ENCODE data around the gene FRAS1.
"Not testable (repeated sequence)": the region's sequence is repeated elsewhere in the genome, so short reads cannot be mapped to it uniquely, and the experiment has no call there.

FRAS1 gene

DNA sequence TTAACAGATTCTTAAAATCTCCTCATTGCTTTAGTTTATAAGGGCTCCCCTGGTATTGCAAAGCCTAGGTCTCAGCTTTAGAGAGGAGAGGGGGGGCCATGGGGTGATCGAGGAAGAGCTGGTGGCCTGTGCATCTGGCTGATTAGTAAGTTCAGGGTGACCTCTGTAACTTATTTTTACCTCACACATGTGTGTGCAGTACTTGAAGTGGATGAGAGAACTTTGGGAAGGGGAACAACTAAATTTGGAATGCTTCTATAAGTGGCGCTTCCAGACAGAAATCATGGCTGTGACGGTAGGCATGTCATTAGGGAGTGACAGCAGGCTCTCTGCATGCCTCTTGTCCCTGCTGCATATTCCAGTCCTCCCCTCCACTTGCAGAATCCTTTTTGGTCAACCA, 41.9 kb downstream of the FRAS1 start:
- TF ChIP-seq, protein P1, sequence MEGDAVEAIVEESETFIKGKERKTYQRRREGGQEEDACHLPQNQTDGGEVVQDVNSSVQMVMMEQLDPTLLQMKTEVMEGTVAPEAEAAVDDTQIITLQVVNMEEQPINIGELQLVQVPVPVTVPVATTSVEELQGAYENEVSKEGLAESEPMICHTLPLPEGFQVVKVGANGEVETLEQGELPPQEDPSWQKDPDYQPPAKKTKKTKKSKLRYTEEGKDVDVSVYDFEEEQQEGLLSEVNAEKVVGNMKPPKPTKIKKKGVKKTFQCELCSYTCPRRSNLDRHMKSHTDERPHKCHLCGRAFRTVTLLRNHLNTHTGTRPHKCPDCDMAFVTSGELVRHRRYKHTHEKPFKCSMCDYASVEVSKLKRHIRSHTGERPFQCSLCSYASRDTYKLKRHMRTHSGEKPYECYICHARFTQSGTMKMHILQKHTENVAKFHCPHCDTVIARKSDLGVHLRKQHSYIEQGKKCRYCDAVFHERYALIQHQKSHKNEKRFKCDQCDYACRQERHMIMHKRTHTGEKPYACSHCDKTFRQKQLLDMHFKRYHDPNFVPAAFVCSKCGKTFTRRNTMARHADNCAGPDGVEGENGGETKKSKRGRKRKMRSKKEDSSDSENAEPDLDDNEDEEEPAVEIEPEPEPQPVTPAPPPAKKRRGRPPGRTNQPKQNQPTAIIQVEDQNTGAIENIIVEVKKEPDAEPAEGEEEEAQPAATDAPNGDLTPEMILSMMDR (IDR thresholded peaks at IDR 0.05; ENCODE audit: low read depth, low read length, missing control alignments) = no peak
- no peak for DNase-seq (ENCODE audit: extremely low read depth, low read depth)
- H3K4me3 ChIP-seq (replicated peaks; ENCODE audit: low read depth, low read length) = no peak overlapping the region

DNA sequence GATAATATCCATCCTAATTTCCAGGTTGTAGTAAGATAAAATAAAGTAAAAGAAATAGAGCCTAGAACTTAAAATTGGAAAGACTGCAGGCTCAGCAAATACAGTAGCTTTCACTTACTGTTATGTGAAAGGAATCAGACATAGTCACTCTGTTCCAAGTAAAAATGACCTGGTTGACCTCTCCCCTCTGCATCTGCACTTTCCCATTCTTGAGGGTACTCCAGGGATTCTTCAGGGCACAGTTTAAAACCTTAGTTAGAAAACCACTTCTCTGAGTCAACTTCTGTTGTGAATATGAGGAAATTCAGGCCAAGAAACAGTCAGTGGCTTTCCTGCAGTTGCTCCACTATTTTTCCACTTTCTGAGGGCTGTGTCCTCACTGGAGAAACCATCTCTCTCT, 42.9 kb downstream of the FRAS1 start:
- TF ChIP-seq, protein P1 (IDR thresholded peaks at IDR 0.05; ENCODE audit: low read depth, low read length, missing control alignments) = no peak
- no peak for DNase-seq (ENCODE audit: extremely low read depth, low read depth)

DNA sequence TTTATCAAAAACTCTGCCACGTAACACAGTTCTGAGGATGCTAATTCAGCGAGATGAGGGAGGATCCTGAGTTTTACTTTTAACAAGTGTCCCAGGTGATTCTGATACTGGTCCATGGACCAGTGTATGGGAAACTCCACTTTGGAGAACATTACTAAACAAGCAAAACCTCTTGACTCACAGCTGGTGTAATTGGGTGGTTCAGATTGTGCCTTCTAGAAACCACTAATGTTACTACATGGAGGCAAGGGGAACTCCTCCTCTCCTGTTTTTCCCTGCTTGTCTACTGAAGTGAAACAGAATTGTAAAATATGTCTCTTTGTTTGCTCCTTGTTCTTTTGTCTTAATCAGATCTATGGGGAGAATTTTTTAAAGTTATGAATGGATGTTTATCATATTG, 62.6 kb downstream of the FRAS1 start:
- no peak for DNase-seq (ENCODE audit: extremely low read depth, low read depth)
- H3K4me3 ChIP-seq (replicated peaks; ENCODE audit: low read depth, low read length) = no peak overlapping the region
- TF ChIP-seq, protein P1 (IDR thresholded peaks at IDR 0.05; ENCODE audit: low read depth, low read length, missing control alignments) = no peak

More for the DNA sequence above, 42.9 kb downstream of the FRAS1 start:
- no peak overlapping the region for H3K4me3 ChIP-seq (replicated peaks; ENCODE audit: low read depth, low read length)

DNA sequence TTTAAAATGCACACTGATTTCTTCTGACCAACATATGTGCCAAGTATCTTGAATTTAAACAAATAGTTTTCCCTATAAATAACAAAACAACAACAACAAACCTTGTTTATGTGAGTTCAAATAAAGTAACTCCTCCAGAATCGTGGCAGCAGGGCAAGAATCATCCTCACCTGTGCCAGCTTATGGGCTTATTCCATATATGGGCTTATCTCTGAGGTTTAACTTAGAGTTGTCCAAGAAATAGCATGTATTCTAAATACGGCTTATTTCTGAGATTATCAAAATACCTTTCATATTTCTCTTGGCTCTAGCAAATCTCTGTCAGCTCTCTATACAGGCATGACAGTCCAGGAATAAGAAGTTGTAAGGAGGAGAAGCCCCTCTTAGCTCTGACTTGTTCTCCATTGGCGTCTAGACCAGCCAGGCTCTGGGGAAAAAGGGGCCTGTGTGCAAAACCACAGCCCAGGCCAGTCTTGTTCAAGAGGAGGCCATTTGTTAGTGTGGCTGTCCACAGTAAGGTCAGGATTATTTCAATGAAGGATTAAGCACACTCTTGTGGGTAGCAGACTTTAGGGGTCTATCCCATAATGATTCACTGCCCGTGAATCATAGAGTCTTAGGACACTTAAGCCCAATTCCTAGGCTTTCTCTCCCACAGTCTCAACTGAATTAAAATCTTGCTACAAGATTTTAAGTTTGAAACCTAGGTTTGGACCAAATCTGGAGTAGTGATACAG, 63.2 kb downstream of the FRAS1 start:
- TF ChIP-seq, protein P1 (IDR thresholded peaks at IDR 0.05; ENCODE audit: low read depth, low read length, missing control alignments) = no peak
- no peak overlapping the region for H3K4me3 ChIP-seq (replicated peaks; ENCODE audit: low read depth, low read length)
- DNase-seq (ENCODE audit: extremely low read depth, low read depth) = no peak

DNA sequence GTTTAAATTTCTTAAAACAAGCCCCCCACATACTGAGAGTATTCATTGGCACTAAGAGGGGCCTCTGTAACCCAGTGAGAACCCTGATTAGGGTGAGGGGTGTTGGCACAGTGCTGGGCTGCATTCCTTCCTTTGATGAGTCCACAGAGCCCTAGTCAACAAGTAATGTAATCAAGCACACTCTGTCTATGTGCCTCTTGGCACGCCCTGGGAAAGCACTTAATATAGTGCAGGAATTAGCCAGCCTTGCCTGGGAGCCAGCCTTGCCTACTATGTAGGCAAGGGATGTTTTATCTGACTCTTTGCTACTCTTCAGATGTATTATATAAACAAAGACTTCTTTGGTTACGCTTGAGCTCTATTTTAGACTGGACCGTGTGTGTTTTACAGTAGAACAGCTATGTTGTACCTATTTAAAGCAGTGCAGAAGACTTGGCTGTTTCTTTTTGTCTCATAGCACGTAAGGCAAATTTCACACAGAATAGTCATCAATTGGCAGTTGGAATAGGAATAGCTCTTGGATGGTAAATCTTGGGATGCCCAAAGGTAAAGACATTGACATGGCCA, 64.3 kb downstream of the FRAS1 start:
- no peak overlapping the region for H3K4me3 ChIP-seq (replicated peaks; ENCODE audit: low read depth, low read length)
- DNase-seq (ENCODE audit: extremely low read depth, low read depth) = no peak
- TF ChIP-seq, protein P1 (IDR thresholded peaks at IDR 0.05; ENCODE audit: low read depth, low read length, missing control alignments) = no peak

DNA sequence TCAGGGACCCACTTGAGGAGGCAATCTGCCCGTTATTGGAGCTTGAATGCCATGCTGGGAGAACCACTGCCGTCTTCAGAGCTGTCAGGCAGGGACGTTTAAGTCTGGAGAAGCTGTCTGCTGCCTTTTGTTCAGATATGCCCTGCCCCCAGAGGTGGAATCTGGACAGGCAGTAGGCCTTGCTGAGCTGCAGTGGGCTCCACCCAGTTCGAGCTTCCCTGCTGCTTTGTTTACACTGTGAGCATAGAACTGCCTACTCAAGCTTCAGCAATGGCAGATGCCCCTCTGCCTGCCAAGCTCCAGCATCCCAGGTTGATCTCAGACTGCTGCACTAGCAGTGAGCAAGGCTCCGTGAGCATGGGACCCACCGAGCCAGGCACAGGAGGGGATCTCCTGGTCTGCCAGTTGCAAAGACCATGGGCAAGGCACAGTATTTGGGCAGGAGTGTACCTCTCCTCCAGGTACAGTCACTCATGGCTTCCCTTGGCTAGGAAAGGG, 68.8 kb downstream of the FRAS1 start:
- not testable (repeated sequence) for DNase-seq (ENCODE audit: extremely low read depth, low read depth); H3K4me3 ChIP-seq (replicated peaks; ENCODE audit: low read depth, low read length)

DNA sequence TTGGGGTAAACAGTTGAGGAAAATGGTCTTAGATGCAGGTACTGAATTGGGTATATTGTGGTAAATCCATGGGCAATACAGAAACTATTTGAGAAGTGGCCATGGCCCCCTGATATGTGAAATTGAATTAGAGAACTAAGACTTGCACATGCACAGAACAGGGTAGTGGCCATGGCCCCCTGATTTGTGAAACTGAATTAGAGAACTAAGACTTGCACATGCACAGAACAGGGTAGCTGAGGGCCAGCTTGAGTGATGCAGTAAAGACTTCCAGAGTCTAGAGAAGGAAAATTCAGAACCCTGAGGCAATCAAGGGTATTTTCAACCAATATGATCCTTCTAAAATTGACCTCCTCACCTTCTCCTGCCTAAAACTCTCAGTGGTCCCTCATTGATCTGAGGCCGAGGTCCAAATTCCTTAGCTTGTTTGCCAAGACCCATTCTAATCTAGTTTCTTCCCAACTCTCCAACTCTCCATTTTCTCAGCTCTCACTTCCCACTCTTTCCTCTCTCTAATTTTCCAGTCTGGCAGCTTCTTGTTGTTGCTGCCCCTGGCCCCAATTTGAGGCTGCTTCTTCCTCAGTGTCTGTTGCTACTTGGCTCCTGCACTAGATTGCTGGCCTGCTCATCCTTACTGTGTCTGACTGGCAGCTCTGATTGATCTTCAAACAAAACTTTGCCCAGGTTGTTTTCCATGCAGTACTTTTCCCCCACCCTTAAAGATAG, 72.4 kb downstream of the FRAS1 start:
- no peak overlapping the region for H3K4me3 ChIP-seq (replicated peaks; ENCODE audit: low read depth, low read length)

More for the DNA sequence above, 72.4 kb downstream of the FRAS1 start:
- TF ChIP-seq, protein P1 (IDR thresholded peaks at IDR 0.05; ENCODE audit: low read depth, low read length, missing control alignments) = no peak
- DNase-seq (ENCODE audit: extremely low read depth, low read depth) = no peak

Data from HFF-Myc (cell line).